RWPE2 (cell line): ENCODE results near the gene OR10H2.

Experiments
- ATAC-seq: fragments of 200-7000 bp; cut with Tn5 transposase; 3 replicates; pipeline ENCODE4 v1.9.1; 2021; ENCODE audit warnings: low read depth
- DNase-seq: peaks from one replicate; pipeline ENCODE4 v3.0.0-alpha.2; 2020; ENCODE audit warnings: low spot score
- H3K27ac ChIP-seq: fragments of 450-650 bp; 2 replicates; pipeline ENCODE4 v1.5.1; 2017; ENCODE audit warnings: mild to moderate bottlenecking; ENCODE audit not compliant: poor library complexity, severe bottlenecking
- H3K27me3 ChIP-seq: fragments of 250-450 bp; sonication (Bioruptor Pico); 2 replicates; pipeline ENCODE4 v1.5.1; 2021; ENCODE audit warnings: mild to moderate bottlenecking, moderate library complexity; ENCODE audit not compliant: insufficient read depth, poor library complexity, severe bottlenecking
- H3K36me3 ChIP-seq: fragments of 250-450 bp; sonication (Bioruptor Pico); 2 replicates; pipeline ENCODE4 v1.5.1; 2020; ENCODE audit warnings: low read depth, mild to moderate bottlenecking, moderate library complexity
- H3K4me1 ChIP-seq: fragments of 250-450 bp; sonication (Bioruptor Pico); 2 replicates; pipeline ENCODE4 v1.5.1; 2021; ENCODE audit warnings: mild to moderate bottlenecking, moderate library complexity; ENCODE audit not compliant: insufficient read depth, poor library complexity, severe bottlenecking
- H3K4me3 ChIP-seq: fragments of 250-450 bp; sonication (Bioruptor Pico); 2 replicates; pipeline ENCODE4 v1.5.1; 2021; ENCODE audit warnings: mild to moderate bottlenecking, moderate library complexity; ENCODE audit not compliant: severe bottlenecking
- H3K9me3 ChIP-seq: fragments of 250-450 bp; sonication (Bioruptor Pico); 2 replicates; pipeline ENCODE4 v1.5.1; 2021; ENCODE audit warnings: mild to moderate bottlenecking, moderate library complexity; ENCODE audit not compliant: severe bottlenecking
- TF ChIP-seq, protein P1 (sequence below): fragments of 450-650 bp; IDR thresholded peaks from one replicate; pipeline ENCODE4 v1.5.1; 2017; ENCODE audit warnings: mild to moderate bottlenecking, moderate library complexity; ENCODE audit not compliant: poor library complexity, severe bottlenecking

Gene OR10H2

GRCh38 chr19:15732388-15732787, 4.6 kb downstream of the OR10H2 start:
- no peak overlapping the region for H3K27ac ChIP-seq
- H3K36me3 ChIP-seq, result no peaks in the 10 kb centered on the region
- H3K9me3 ChIP-seq, result no peaks in the 10 kb centered on the region
- TF ChIP-seq, protein P1, sequence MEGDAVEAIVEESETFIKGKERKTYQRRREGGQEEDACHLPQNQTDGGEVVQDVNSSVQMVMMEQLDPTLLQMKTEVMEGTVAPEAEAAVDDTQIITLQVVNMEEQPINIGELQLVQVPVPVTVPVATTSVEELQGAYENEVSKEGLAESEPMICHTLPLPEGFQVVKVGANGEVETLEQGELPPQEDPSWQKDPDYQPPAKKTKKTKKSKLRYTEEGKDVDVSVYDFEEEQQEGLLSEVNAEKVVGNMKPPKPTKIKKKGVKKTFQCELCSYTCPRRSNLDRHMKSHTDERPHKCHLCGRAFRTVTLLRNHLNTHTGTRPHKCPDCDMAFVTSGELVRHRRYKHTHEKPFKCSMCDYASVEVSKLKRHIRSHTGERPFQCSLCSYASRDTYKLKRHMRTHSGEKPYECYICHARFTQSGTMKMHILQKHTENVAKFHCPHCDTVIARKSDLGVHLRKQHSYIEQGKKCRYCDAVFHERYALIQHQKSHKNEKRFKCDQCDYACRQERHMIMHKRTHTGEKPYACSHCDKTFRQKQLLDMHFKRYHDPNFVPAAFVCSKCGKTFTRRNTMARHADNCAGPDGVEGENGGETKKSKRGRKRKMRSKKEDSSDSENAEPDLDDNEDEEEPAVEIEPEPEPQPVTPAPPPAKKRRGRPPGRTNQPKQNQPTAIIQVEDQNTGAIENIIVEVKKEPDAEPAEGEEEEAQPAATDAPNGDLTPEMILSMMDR, result no peak
- ATAC-seq, result no peak
- H3K4me3 ChIP-seq, result no peak overlapping the region
- peaks cover 5% of the 10 kb centered on the region for H3K27me3 ChIP-seq
- no peaks in the 10 kb centered on the region for H3K4me1 ChIP-seq
- no peak for DNase-seq

DNA sequence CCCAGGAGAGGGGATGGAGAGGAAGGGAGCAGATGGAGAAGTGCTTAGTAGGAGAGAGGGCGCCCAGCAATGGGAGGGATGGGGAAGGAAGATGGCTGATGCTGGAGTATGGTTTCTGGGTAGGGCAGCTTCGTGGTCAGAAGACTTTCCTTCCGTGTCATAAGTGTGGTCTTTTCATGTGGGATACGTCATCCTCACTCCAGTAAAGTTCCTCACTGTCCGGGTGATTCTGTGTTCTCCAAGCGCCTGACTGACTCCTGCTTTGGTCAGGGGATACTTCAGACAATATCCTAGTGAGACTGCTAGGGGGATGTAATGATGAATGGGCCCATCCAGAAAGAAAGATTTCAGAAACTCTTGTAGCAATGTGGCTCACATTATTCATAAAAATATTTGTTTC, 6.1 kb downstream of the OR10H2 start:
- H3K9me3 ChIP-seq, result no peaks in the 10 kb centered on the region
- H3K27ac ChIP-seq, result no peak overlapping the region

GRCh38 chr19:15737722-15738121, 9.9 kb downstream of the OR10H2 start, which contains the start of gene OR10H3:
Gene OR10H3, plus strand, starts transcription at chr19:15737985. Its CDS starts 3,408 bp downstream, at chr19:15741393.
- no peaks in the 10 kb centered on the region for H3K36me3 ChIP-seq

More for the DNA sequence above, 6.1 kb downstream of the OR10H2 start:
- TF ChIP-seq, protein P1, result no peak
- H3K4me3 ChIP-seq, result no peak overlapping the region
- DNase-seq (no peak), ATAC-seq (no peak)
- H3K27me3 ChIP-seq, result peaks cover 5% of the 10 kb centered on the region
- H3K4me1 ChIP-seq, result no peaks in the 10 kb centered on the region
- H3K36me3 ChIP-seq, result no peaks in the 10 kb centered on the region

DNA sequence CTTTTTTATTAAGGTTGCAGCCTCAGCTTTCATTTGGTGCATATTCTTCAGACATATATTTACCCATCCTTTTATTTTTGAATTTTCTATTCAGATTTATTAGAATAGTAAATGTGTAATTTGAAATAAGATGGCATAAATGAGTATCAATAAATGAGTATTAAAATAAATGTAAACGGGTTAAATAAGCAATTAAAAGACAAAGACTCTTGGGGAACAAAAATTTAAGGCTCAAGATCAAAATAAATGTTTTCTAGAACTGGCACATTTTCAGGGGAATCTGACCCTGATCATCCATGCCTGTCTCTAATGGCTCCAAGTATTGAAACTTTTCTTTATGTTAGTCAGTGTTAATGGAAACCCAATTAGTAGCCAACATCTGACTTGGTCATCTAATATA, 13.0 kb downstream of the OR10H2 start:
- no peak for ATAC-seq
- no peak overlapping the region for H3K27ac ChIP-seq
- H3K27me3 ChIP-seq, result no peaks in the 10 kb centered on the region
- H3K9me3 ChIP-seq, result no peaks in the 10 kb centered on the region
- H3K4me1 ChIP-seq, result no peaks in the 10 kb centered on the region
- TF ChIP-seq, protein P1, result no peak
- H3K4me3 ChIP-seq, result no peak overlapping the region
- H3K36me3 ChIP-seq, result no peaks in the 10 kb centered on the region
- DNase-seq, result no peak

More at GRCh38 chr19:15737722-15738121, 9.9 kb downstream of the OR10H2 start, which contains the start of gene OR10H3:
- no peak for DNase-seq
- Histone ChIP-seq H3K27me3 (peaks cover 5% of the 10 kb centered on the region), H3K4me1 (no peaks in the 10 kb centered on the region), H3K27ac (no peak within 1 kb of the TSS), H3K9me3 (no peaks in the 10 kb centered on the region), H3K4me3 (no peak within 1 kb of the TSS)
- no peak for ATAC-seq
- TF ChIP-seq, protein P1, result no peak

- H3K4me3 ChIP-seq, result no peak overlapping the region
- H3K9me3 ChIP-seq, result no peaks in the 10 kb centered on the region
- no peaks in the 10 kb centered on the region for H3K36me3 ChIP-seq
- no peaks in the 10 kb centered on the region for H3K4me1 ChIP-seq
- ATAC-seq (no peak), DNase-seq (no peak)
- peaks cover 37% of the 10 kb centered on the region for H3K27me3 ChIP-seq
- TF ChIP-seq, protein P1, result no peak
- no peak overlapping the region for H3K27ac ChIP-seq
These were observed 20.4 kb downstream of the OR10H2 start for GRCh38 chr19:15748239-15748638.
